GM12878 (cell line): Measurements from ENCODE around the gene NPTX1.

Experiments used
- CTCF ChIP-seq, 3 experiments: IDR thresholded peaks in 2 of 3; conservative IDR thresholded peaks in 1 of 3; 2 replicates each; pipeline ENCODE4 v1.5.1; 2011; ENCODE audit warnings: low read depth in 3 of 3, low read length in 3 of 3, mild to moderate bottlenecking in 3 of 3, control low read depth in 2 of 3, moderate library complexity in 2 of 3, inconsistent platforms in 1 of 3, mixed read lengths in 1 of 3; ENCODE audit not compliant: control insufficient read depth in 2 of 3, insufficient read depth in 1 of 3; ENCODE audit errors: extremely low read depth in 1 of 3
- EP300 ChIP-seq, 2 experiments: fragments of 150-350 bp in 1 of 2; IDR thresholded peaks; 2 replicates each; pipeline ENCODE4 v1.6.1; 2011 to 2012; ENCODE audit warnings: low read depth in 2 of 2, low read length in 2 of 2, borderline replicate concordance in 1 of 2, improper control_type of control experiment in 1 of 2, inconsistent platforms in 1 of 2; ENCODE audit not compliant: control insufficient read depth in 1 of 2
- NRF1 ChIP-seq: conservative IDR thresholded peaks from 2 replicates; pipeline ENCODE4 v1.6.1; 2011; ENCODE audit warnings: mild to moderate bottlenecking, low read depth, low read length, improper control_type of control experiment
- RAD21 ChIP-seq: IDR thresholded peaks from 2 replicates; pipeline ENCODE4 v1.6.1; 2011; ENCODE audit warnings: mild to moderate bottlenecking, low read depth, low read length, moderate library complexity; ENCODE audit not compliant: insufficient read depth
- SIN3A ChIP-seq: IDR thresholded peaks from 2 replicates; pipeline ENCODE4 v1.6.1; 2012; ENCODE audit warnings: low read depth, low read length, improper control_type of control experiment
- YY1 ChIP-seq: IDR thresholded peaks from 2 replicates; pipeline ENCODE4 v1.6.1; 2011; ENCODE audit warnings: low read depth, mild to moderate bottlenecking, low read length

- TF ChIP-seq YY1 (no peak), EP300 (IDR thresholded peaks at IDR 0.05; ENCODE audit: borderline replicate concordance in 1 of 2, control insufficient read depth in 1 of 2, low read depth in 2 of 2, low read length in 2 of 2) (no peak), CTCF (IDR thresholded peaks at IDR 0.05 in 2 of 3, conservative IDR thresholded peaks at IDR 0.05 in 1 of 3; ENCODE audit: control insufficient read depth in 2 of 3, extremely low read depth in 1 of 3, insufficient read depth in 1 of 3, low read depth in 3 of 3, low read length in 3 of 3) (no peak), RAD21 (no peak), SIN3A (no peak), NRF1 (no peak)
Observed at GRCh38 chr17:80447790-80448189, 28.6 kb downstream of the NPTX1 start.
